Gastrocnemius medialis (tissue), 4 donors: ENCODE data around the gene MT1B. TPM values are rescaled to one million over a fixed set of nuclear protein-coding genes. Genes with fewer than 3 reads are reported as not detected.
"Not testable (repeated sequence)": the region's sequence is repeated elsewhere in the genome, so short reads cannot be mapped to it uniquely, and the experiment has no call there.

ENCODE experiments used
- ATAC-seq, 2 donors: fragments of 150-250 bp; one replicate each; pipeline ENCODE4 v1.9.1; 2016
- DNase-seq, 2 donors: peaks; one replicate each; pipeline ENCODE4 v3.0.0-alpha.2; 2019
- H3K27ac ChIP-seq, 4 donors: fragments of 200-600 bp; sonication (generic); 1 replicate in 1 of 4; 2 replicates in 3 of 4; pipeline ENCODE4 v1.5.1; 2016 to 2018; ENCODE audit warnings: mild to moderate bottlenecking in 2 of 4, moderate library complexity in 1 of 4
- H3K27me3 ChIP-seq, 3 donors: fragments of 200-600 bp; sonication (generic) in 2 of 3; 1 replicate in 1 of 3; 2 replicates in 2 of 3; pipeline versions ENCODE4 v1.5.1 to v1.6.0; 2016 to 2019; ENCODE audit warnings: mild to moderate bottlenecking in 1 of 3, moderate library complexity in 1 of 3
- H3K36me3 ChIP-seq, 2 donors: fragments of 200-600 bp; sonication (generic) in 1 of 2; one replicate each; pipeline ENCODE4 v1.5.1; 2017 to 2018
- H3K4me1 ChIP-seq, 2 donors: fragments of 200-600 bp; sonication (generic) in 1 of 2; one replicate each; pipeline ENCODE4 v1.5.1; 2016 to 2017; ENCODE audit warnings: mild to moderate bottlenecking in 2 of 2
- H3K4me3 ChIP-seq, 4 donors: fragments of 200-600 bp; sonication (generic) in 3 of 4; 1 replicate in 1 of 4; 2 replicates in 3 of 4; pipeline ENCODE4 v1.5.1; 2016 to 2019; ENCODE audit warnings: mild to moderate bottlenecking in 2 of 4
- H3K9me3 ChIP-seq, 3 donors: fragments of 200-600 bp; sonication (generic) in 2 of 3; 1 replicate in 1 of 3; 2 replicates in 2 of 3; pipeline ENCODE4 v1.5.1; 2016 to 2019
- CTCF ChIP-seq, 5 experiments: fragments of 450-650 bp in 3 of 5; fragments of 200-600 bp in 2 of 5; sonication (generic) in 2 of 5; IDR thresholded peaks in 4 of 5; conservative IDR thresholded peaks in 1 of 5; 1 replicate in 4 of 5; 2 replicates in 1 of 5; pipeline ENCODE4 v1.5.1; 2016 to 2019; ENCODE audit warnings: antibody characterized with exemption in 5 of 5, mild to moderate bottlenecking in 3 of 5, moderate library complexity in 3 of 5
- POLR2A ChIP-seq, 2 donors: fragments of 450-650 bp; IDR thresholded peaks; one replicate each; pipeline ENCODE4 v1.6.1; 2017; ENCODE audit warnings: antibody characterized with exemption in 2 of 2, mild to moderate bottlenecking in 2 of 2, moderate library complexity in 2 of 2
- in situ Hi-C, 4 donors: fragments of 200-750 bp; cut with MboI; loops; one replicate each; pipeline versions ENCODE4 v1.15.0 to v1.8.0; 2017; ENCODE audit warnings: low sequenced_read_pairs in 4 of 4
- intact Hi-C: fragments of 100-400 bp; cut with DNase I; formaldehyde crosslinking; loops from one replicate; pipeline ENCODE4 v1.15.1; 2023; ENCODE audit warnings: low total_unique reads
- total RNA-seq, 4 donors: library from RNA; depleted of rRNA; stranded (reverse); fragments of >200 nt; gene quantifications; one replicate each; pipeline versions ENCODE4 v1.1.0 to v1.2.3, GENCODE V29; 2016

MT1B gene
- total RNA-seq, 4 donors from 2014 or later: not detected

GRCh38 chr16:56669840-56670619, 18.3 kb downstream of the MT1B start:
- Histone ChIP-seq H3K4me1 (peaks cover 0 to 13% of the 10 kb centered on the region in 2 donors), H3K36me3 (no peaks in the 10 kb centered on the region), H3K27me3 (peaks cover 11 to 35% (median 31%) of the 10 kb centered on the region in 3 donors), H3K27ac (no peak overlapping the region), H3K9me3 (no peaks in the 10 kb centered on the region), H3K4me3 (no peak overlapping the region)
- TF ChIP-seq POLR2A (IDR thresholded peaks at IDR 0.05): no peak
- TF ChIP-seq CTCF (IDR thresholded peaks at IDR 0.05 in 4 of 5, conservative IDR thresholded peaks at IDR 0.05 in 1 of 5): no peak
- intact Hi-C loops (no loop called here), in situ Hi-C loops (loop anchor here in 2 of 4 donors (5.0 kb wide), 1 partner anchor 37 kb away; no protein-coding TSS in a partner anchor)
- ATAC-seq (no peak), DNase-seq (no peak)

GRCh38 chr16:56670620-56670934, 18.9 kb downstream of the MT1B start:
- no peak overlapping the region for H3K4me3 ChIP-seq
- no peak overlapping the region for H3K27ac ChIP-seq
- DNase-seq (no peak), ATAC-seq (no peak)
- no peaks in the 10 kb centered on the region for H3K9me3 ChIP-seq
- in situ Hi-C loops (loop anchor here in 2 of 4 donors (5.0 kb wide), 1 partner anchor 37 kb away; no protein-coding TSS in a partner anchor), intact Hi-C loops (no loop called here)
- H3K4me1 ChIP-seq: peaks cover 0 to 13% of the 10 kb centered on the region in 2 donors
- no peak for TF ChIP-seq CTCF (IDR thresholded peaks at IDR 0.05 in 4 of 5, conservative IDR thresholded peaks at IDR 0.05 in 1 of 5)
- TF ChIP-seq POLR2A (IDR thresholded peaks at IDR 0.05): no peak
- no peaks in the 10 kb centered on the region for H3K36me3 ChIP-seq
- H3K27me3 ChIP-seq: peaks cover 12 to 38% (median 33%) of the 10 kb centered on the region in 3 donors

GRCh38 chr16:56671691-56672090, 20.0 kb downstream of the MT1B start:
- H3K4me1 ChIP-seq: peaks cover 0 to 13% of the 10 kb centered on the region in 2 donors
- H3K9me3 ChIP-seq, intact Hi-C loops, H3K27ac ChIP-seq, H3K36me3 ChIP-seq, DNase-seq, ATAC-seq, H3K4me3 ChIP-seq: not testable (repeated sequence)
- in situ Hi-C loops: loop anchor here in 2 of 4 donors (5.0 kb wide), 1 partner anchor 36 kb away; no protein-coding TSS in a partner anchor
- H3K27me3 ChIP-seq: peaks cover 14 to 41% (median 41%) of the 10 kb centered on the region in 3 donors

GRCh38 chr16:56672171-56672570, 20.5 kb downstream of the MT1B start:
- ATAC-seq, DNase-seq, H3K4me3 ChIP-seq, H3K27ac ChIP-seq, H3K9me3 ChIP-seq, intact Hi-C loops, H3K36me3 ChIP-seq: not testable (repeated sequence)
- Histone ChIP-seq H3K4me1 (peaks cover 0 to 13% of the 10 kb centered on the region in 2 donors), H3K27me3 (peaks cover 14 to 41% (median 36%) of the 10 kb centered on the region in 3 donors)
- in situ Hi-C loops: loop anchor here in 2 of 4 donors (5.0 kb wide), 1 partner anchor 35 kb away; no protein-coding TSS in a partner anchor

- ATAC-seq (no peak), DNase-seq (no peak)
- intact Hi-C loops: no loop called here
- H3K36me3 ChIP-seq: no peaks in the 10 kb centered on the region
- TF ChIP-seq POLR2A (IDR thresholded peaks at IDR 0.05) (no peak), CTCF (IDR thresholded peaks at IDR 0.05 in 4 of 5, conservative IDR thresholded peaks at IDR 0.05 in 1 of 5) (no peak)
- H3K27ac ChIP-seq: no peak overlapping the region
- H3K4me1 ChIP-seq: peaks cover 0 to 7% of the 10 kb centered on the region in 2 donors
- in situ Hi-C loops: loop anchor here in 2 of 4 donors (5.0 kb wide), 1 partner anchor 34 kb away; no protein-coding TSS in a partner anchor
- H3K27me3 ChIP-seq: peaks cover 14 to 41% (median 29%) of the 10 kb centered on the region in 3 donors
- H3K4me3 ChIP-seq: no peak overlapping the region
- H3K9me3 ChIP-seq: no peaks in the 10 kb centered on the region
These were observed 21.3 kb downstream of the MT1B start for GRCh38 chr16:56672761-56673536.
